Sigmoid colon (tissue), 4 donors: Measurements from ENCODE around the gene MIPEP.

ENCODE experiments used
- CTCF ChIP-seq, 4 experiments: fragments of 450-650 bp in 3 of 4; fragments of 200-600 bp in 1 of 4; IDR thresholded peaks; one replicate each; pipeline ENCODE4 v1.5.1; 2016 to 2019; ENCODE audit warnings: antibody characterized with exemption in 4 of 4, mild to moderate bottlenecking in 3 of 4, moderate library complexity in 2 of 4
- POLR2AphosphoS5 ChIP-seq, 4 donors: sonication (generic); formaldehyde crosslinking; IDR thresholded peaks; one replicate each; pipeline ENCODE4 v1.6.1; 2017; ENCODE audit warnings: antibody characterized with exemption in 4 of 4

- TF ChIP-seq POLR2AphosphoS5 (IDR thresholded peaks at IDR 0.05) (no peak), CTCF (IDR thresholded peaks at IDR 0.05) (no peak)
Observed at GRCh38 chr13:23718996-23719395, 170.2 kb downstream of the MIPEP start.
